GM12864 (cell line): ENCODE results near the gene MGAT4C.

Experiments
- DNase-seq: peaks from one replicate; pipeline ENCODE4 v3.0.0-alpha.2; 2011; ENCODE audit warnings: low read depth
- H3K4me3 ChIP-seq: 2 replicates; pipeline ENCODE4 v1.5.1; 2011; ENCODE audit warnings: mild to moderate bottlenecking, low read depth, low read length, control low read depth
- CTCF ChIP-seq: IDR thresholded peaks from 2 replicates; pipeline ENCODE4 v1.5.1; 2011; ENCODE audit warnings: low read depth, mild to moderate bottlenecking, moderate library complexity, low read length, control low read depth, inconsistent platforms; ENCODE audit errors: missing control alignments

Gene MGAT4C

DNA sequence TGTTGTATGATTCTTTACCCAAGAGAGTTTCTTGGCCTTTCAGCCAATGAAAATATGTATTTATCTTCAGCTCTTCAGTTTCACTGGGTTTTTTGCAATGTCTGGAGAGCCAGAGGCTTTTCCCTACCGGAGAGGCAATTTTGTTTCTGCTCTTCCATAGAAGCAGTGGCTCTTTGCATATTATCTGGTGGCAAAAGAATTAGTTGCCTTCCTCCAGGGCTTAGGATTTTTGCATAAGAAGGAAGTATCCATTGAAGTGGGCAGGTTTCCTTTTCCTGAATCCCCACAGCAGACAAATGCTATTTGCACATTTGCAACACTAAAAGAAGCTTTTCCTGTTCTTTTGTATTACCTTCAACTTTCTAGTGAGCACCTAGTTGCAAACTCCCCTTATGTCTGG is 306.9 kb downstream of the MGAT4C start:
- TF ChIP-seq CTCF: no peak
- no peak overlapping the region for H3K4me3 ChIP-seq
- no peak for DNase-seq

DNA sequence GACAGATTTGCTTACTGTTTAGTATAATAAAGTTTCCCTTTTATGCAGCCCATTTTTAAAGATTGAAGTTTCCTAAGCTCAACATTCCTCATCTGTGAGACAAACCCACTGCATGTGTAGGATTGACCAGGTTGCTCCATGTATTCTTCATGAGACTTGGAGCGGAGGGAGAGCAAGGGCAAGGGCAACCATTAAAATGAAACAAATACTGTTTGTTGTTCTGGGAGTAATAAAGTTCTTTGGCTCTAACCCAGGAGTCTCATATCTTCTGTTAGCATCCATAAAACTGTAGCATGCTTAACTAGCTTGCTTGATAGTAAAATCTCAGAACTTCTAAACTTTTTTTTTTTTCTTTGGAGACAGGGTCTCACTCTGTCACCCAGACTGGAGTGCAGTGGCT is 307.9 kb downstream of the MGAT4C start:
- no peak for TF ChIP-seq CTCF
- H3K4me3 ChIP-seq: no peak overlapping the region
- no peak for DNase-seq

- no peak overlapping the region for H3K4me3 ChIP-seq
- no peak for TF ChIP-seq CTCF
- no peak for DNase-seq
These were observed 308.9 kb downstream of the MGAT4C start for GRCh38 chr12:85947286-85947685.

DNA sequence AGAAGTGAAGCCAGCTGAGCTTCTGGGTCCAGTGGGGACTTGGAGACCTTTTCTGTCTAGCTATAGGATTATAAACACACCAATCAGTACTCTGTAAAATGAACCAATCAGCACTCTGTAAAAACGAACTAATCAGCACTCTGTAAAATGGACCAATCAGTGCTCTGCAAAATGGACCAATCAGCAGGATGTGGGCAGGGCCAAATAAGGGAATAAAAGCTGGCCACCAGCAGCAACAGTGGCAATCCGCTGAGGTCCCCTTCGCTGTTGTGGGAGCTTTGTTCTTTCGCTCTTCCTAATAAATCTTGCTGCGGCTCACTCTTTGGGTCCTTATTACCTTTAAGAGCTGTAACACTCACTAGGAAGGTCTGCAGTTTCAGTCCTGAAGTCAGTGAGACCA is 309.8 kb downstream of the MGAT4C start:
- H3K4me3 ChIP-seq: no peak overlapping the region
- no peak for TF ChIP-seq CTCF
- DNase-seq: no peak

GRCh38 chr12:85927166-85927565 is 329.0 kb downstream of the MGAT4C start:
- no peak for TF ChIP-seq CTCF
- DNase-seq: no peak
- H3K4me3 ChIP-seq: no peak overlapping the region

DNA sequence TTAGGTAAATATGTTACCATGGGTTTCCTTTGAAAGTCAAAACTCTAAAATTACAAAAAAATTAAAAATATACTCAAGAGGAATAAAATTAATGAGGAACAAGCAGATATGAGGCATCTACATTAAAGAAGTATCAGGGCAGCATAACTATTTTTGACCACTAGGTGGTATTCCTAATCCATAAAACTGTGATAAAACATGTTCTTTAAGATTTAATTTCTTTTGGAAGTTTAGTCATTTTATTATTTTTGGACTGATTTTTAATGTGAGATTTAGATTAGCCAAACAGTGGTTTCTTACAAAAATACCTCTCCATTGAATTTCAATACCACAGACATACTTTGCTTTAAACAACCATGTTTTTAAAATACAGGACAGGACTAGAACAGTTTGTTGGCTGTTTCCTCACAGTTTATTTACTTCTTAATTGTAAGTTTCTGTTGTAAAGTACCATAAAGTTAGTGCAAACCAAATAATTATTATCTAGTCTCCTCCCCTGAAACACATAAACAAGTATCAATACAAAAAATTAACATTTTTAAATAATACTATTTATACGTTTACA is 332.3 kb downstream of the MGAT4C start:
- DNase-seq: no peak
- peak; percentile 41 for TF ChIP-seq CTCF

DNA sequence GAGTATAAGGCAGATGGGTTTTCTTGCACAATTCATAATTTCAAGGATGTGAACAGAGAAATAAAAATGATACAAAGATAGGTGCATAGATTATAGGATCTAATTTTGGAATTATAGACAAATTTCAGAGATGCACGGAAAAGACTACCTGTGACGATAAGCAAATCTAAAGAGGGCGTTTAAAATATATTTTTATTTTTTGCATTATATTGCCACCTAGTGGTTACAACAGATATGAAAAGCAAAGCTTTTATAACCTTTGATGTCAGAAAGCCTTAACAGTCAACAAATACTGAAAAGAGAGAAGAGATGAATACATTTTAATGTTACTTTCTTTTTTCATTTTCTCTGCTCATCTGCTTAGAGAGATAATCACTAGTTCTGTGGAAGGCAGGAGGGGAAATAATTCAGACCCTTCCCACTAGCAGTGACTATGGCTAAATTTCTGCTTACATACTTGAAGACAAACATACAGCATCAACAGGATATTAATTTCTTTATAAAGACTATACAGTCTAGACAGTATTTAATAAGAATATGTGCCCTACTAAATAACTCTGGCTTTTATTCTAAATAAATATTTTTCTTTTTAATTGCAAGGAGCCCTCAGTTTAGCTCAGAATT is 335.8 kb downstream of the MGAT4C start:
- DNase-seq: no peak
- no peak overlapping the region for H3K4me3 ChIP-seq
- TF ChIP-seq CTCF: peak; percentile 44

More for the DNA sequence above, 332.3 kb downstream of the MGAT4C start:
- H3K4me3 ChIP-seq: no peak overlapping the region
